OCI-LY3 (cell line): Measurements from ENCODE around the gene SDK1.

Experiments used
- H2AFZ ChIP-seq: fragments of 200-600, 300-600 bp; shearing (Covaris generic); 2 replicates; pipeline ENCODE4 v1.6.0; 2014; ENCODE audit warnings: antibody characterized with exemption, low read depth, low read length
- H3K27ac ChIP-seq: fragments of 200-600, 300-600 bp; sonication (generic); 2 replicates; pipeline ENCODE4 v1.5.1; 2014; ENCODE audit warnings: mild to moderate bottlenecking, low read length, moderate library complexity, mixed read lengths
- H3K27me3 ChIP-seq: fragments of 200-600, 300-600 bp; sonication (generic); 2 replicates; pipeline ENCODE4 v1.6.1; 2014; ENCODE audit warnings: low read depth, low read length, mixed read lengths
- H3K36me3 ChIP-seq: fragments of 200-600, 300-600 bp; sonication (generic); replicated peaks from 2 replicates; pipeline ENCODE3; 2014; ENCODE audit warnings: low read depth, low read length, mixed read lengths
- H3K4me1 ChIP-seq: fragments of 300-600, 200-600 bp; sonication (generic); 2 replicates; pipeline ENCODE4 v1.6.1; 2014; ENCODE audit warnings: low read length, mixed read lengths
- H3K4me2 ChIP-seq: fragments of 200-600, 300-600 bp; sonication (generic); 2 replicates; pipeline ENCODE4 v1.6.1; 2014; ENCODE audit warnings: low read length, mixed read lengths
- H3K4me3 ChIP-seq: fragments of 300-600, 200-600 bp; sonication (generic); 2 replicates; pipeline ENCODE4 v1.5.1; 2014; ENCODE audit warnings: antibody characterized with exemption, mild to moderate bottlenecking, low read length, moderate library complexity
- H3K79me2 ChIP-seq: fragments of 300-600, 200-600 bp; shearing (Covaris generic); 2 replicates; pipeline ENCODE4 v1.6.1; 2014; ENCODE audit warnings: mild to moderate bottlenecking, low read length, mixed read lengths
- H3K9ac ChIP-seq: fragments of 300-600, 200-600 bp; shearing (Covaris generic); 2 replicates; pipeline ENCODE4 v1.6.0; 2014; ENCODE audit warnings: mild to moderate bottlenecking, low read length, moderate library complexity
- H3K9me3 ChIP-seq: fragments of 200-600, 300-600 bp; shearing (Covaris generic); 2 replicates; pipeline ENCODE4 v1.6.1; 2014; ENCODE audit warnings: low read length, mixed read lengths; ENCODE audit not compliant: insufficient read depth
- H4K20me1 ChIP-seq: fragments of 200-600, 300-600 bp; sonication (generic); 2 replicates; pipeline ENCODE4 v1.6.1; 2016; ENCODE audit warnings: low read length, mixed read lengths; ENCODE audit not compliant: insufficient read depth
- EZH2phosphoT487 ChIP-seq: fragments of 200-600 bp; shearing (Covaris generic); IDR thresholded peaks from 2 replicates; pipeline ENCODE4 v1.6.1; 2018; ENCODE audit warnings: antibody characterized with exemption, mixed run types, low read depth
- TF ChIP-seq, protein P1 (sequence below): fragments of 200-600, 300-600 bp; sonication (generic); IDR thresholded peaks from 2 replicates; pipeline ENCODE4 v1.5.1; 2014; ENCODE audit warnings: antibody characterized with exemption, low read length, low read depth

The SDK1 gene

DNA sequence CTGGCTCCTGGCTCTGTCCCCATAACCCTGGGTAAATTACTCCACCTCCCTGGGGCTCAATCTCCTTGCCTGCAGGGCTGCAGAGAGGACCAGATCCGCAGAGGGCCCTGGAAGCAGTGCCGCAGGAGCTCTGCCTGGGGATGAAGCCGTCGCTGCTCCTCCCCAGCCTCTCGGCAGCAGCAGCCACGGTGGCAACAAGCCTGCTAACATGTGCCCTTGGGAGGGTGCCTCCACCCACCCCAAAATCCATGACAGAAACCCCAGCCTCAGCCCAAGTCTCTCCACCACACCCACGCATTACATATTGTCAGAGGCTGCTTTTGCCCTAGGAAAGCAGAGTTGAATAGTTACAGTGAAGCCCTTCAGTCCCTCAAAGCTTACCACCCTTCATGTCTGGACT lies 894.6 kb downstream of the SDK1 start:
- H3K4me3 ChIP-seq: no peak overlapping the region
- H3K79me2 ChIP-seq: no peaks in the 10 kb centered on the region
- TF ChIP-seq, protein P1, sequence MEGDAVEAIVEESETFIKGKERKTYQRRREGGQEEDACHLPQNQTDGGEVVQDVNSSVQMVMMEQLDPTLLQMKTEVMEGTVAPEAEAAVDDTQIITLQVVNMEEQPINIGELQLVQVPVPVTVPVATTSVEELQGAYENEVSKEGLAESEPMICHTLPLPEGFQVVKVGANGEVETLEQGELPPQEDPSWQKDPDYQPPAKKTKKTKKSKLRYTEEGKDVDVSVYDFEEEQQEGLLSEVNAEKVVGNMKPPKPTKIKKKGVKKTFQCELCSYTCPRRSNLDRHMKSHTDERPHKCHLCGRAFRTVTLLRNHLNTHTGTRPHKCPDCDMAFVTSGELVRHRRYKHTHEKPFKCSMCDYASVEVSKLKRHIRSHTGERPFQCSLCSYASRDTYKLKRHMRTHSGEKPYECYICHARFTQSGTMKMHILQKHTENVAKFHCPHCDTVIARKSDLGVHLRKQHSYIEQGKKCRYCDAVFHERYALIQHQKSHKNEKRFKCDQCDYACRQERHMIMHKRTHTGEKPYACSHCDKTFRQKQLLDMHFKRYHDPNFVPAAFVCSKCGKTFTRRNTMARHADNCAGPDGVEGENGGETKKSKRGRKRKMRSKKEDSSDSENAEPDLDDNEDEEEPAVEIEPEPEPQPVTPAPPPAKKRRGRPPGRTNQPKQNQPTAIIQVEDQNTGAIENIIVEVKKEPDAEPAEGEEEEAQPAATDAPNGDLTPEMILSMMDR: no peak
- no peak for TF ChIP-seq EZH2phosphoT487
- H3K9me3 ChIP-seq: no peaks in the 10 kb centered on the region
- no peak overlapping the region for H2AFZ ChIP-seq
- H3K4me2 ChIP-seq: no peak overlapping the region
- no peak overlapping the region for H3K27ac ChIP-seq
- H3K36me3 ChIP-seq: no peaks in the 10 kb centered on the region
- H3K9ac ChIP-seq: no peak overlapping the region
- H4K20me1 ChIP-seq: no peaks in the 10 kb centered on the region
- no peaks in the 10 kb centered on the region for H3K4me1 ChIP-seq
- no peaks in the 10 kb centered on the region for H3K27me3 ChIP-seq

DNA sequence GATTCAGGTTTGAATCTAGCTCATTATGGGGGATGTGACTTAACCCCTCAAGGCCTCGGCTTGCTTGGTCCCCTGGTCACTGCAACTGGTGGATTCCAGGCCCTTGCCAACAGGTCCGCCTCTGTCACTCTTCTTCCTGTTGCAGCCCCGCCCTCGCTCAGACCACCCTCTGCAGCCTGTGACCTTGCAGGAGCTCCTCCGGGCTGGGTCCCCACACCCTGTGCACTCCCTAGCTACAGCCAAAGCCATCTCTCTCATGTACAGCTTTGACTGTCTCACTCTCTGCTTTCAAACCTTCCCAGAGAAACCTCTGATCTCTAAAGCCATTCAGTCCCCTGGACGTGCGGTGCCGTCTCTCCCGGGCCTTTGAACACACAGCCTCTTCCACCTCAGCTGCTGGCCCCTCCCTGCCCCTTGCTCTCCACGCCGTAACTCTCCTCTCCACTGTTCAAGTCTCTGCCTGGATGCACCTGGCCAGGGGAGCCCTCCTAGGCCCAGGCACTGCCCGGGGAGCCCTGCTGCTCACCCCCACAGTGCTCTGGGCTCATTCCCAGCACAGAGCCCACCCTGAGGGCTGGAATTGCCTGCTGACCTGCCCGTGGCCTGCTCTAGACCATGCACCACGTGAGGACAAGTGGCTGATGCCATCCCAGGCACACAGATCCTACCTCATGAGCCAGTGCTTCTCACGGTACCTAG lies 895.2 kb downstream of the SDK1 start:
- TF ChIP-seq, protein P1: no peak
- no peak for TF ChIP-seq EZH2phosphoT487
- Histone ChIP-seq H3K4me2 (no peak overlapping the region), H3K9ac (no peak overlapping the region), H3K9me3 (no peaks in the 10 kb centered on the region), H2AFZ (no peak overlapping the region), H4K20me1 (no peaks in the 10 kb centered on the region), H3K4me1 (no peaks in the 10 kb centered on the region), H3K4me3 (no peak overlapping the region), H3K79me2 (no peaks in the 10 kb centered on the region), H3K27ac (no peak overlapping the region), H3K27me3 (no peaks in the 10 kb centered on the region), H3K36me3 (no peaks in the 10 kb centered on the region)

DNA sequence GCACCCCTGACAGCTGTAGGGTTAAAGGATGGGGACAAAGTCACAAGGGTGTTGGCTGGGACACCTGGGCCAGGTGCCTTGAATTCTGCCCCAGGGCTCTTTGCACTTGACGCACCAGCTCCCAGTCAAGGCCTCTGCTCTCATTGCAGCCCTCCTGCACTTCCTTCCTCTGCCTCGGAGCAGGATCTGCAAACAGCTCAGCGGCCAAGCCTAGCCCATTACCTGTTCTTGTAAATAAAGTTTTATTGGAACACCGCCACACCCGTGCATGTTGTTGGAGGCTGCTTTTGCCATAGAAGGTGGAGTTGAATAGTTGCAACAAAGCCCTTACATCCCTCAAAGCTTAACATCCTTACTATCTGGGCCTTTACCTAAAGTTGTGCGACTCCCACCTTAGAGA lies 897.2 kb downstream of the SDK1 start:
- H3K4me1 ChIP-seq: no peaks in the 10 kb centered on the region
- TF ChIP-seq, protein P1: no peak
- no peak for TF ChIP-seq EZH2phosphoT487
- no peaks in the 10 kb centered on the region for H3K27me3 ChIP-seq

DNA sequence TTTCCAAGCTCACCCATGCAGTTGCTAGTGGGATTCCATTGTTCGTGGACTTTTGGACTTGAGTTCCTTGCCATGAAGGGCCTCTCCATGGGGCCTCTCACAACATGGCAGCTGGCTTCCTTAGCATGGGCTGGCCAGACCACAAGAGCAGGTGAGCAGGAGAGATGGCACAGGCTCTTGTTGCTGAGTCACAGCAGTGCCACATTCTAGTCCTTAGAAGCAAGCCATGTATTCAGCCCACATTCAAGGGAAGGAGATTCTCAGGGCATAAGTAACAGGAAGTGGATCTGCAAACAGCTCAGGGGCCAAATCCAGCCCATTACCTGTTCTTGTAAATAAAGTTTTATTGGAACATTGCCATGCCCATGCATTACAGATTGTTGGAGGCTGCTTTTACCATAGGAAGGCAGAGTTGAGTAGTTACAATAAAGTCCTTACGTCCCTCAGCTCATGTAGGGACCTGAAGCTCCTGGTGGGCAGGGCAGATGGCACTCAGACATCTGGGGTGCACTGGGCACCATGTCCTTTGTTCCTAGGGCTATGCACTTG lies 899.6 kb downstream of the SDK1 start:
- Histone ChIP-seq H3K27me3 (no peaks in the 10 kb centered on the region), H3K79me2 (no peaks in the 10 kb centered on the region), H3K9ac (no peak overlapping the region), H2AFZ (no peak overlapping the region), H3K4me3 (no peak overlapping the region), H3K4me1 (no peaks in the 10 kb centered on the region), H3K36me3 (no peaks in the 10 kb centered on the region), H3K27ac (no peak overlapping the region), H3K9me3 (no peaks in the 10 kb centered on the region), H3K4me2 (no peak overlapping the region), H4K20me1 (no peaks in the 10 kb centered on the region)
- TF ChIP-seq EZH2phosphoT487: no peak
- TF ChIP-seq, protein P1: no peak

More for the DNA sequence above, 897.2 kb downstream of the SDK1 start:
- Histone ChIP-seq H3K9me3 (no peaks in the 10 kb centered on the region), H3K4me2 (no peak overlapping the region), H3K4me3 (no peak overlapping the region), H3K36me3 (no peaks in the 10 kb centered on the region), H3K79me2 (no peaks in the 10 kb centered on the region), H2AFZ (no peak overlapping the region), H3K27ac (no peak overlapping the region), H4K20me1 (no peaks in the 10 kb centered on the region), H3K9ac (no peak overlapping the region)
